ENCODE results near the gene G6PC1.
"Not testable (repeated sequence)": the region's sequence is repeated elsewhere in the genome, so short reads cannot be mapped to it uniquely, and the experiment has no call there.

Gene G6PC1

GRCh38 chr17:42904110-42904469, 3.5 kb downstream of the G6PC1 start:
- H3K27ac ChIP-seq (ENCODE audit: low read length): no peak overlapping the region
- no peaks in the 10 kb centered on the region for H3K27me3 ChIP-seq (ENCODE audit: control insufficient read depth, insufficient read depth, low read length)
- H3K4me1 ChIP-seq (ENCODE audit: control insufficient read depth, insufficient read depth, low read length): no peaks in the 10 kb centered on the region
- no peaks in the 10 kb centered on the region for H3K36me3 ChIP-seq (ENCODE audit: control insufficient read depth, insufficient read depth, low read length)
- no CpG with 5 or more reads among the region's 6 CpGs for WGBS (ENCODE audit: insufficient coverage, insufficient read length)
- H3K4me3 ChIP-seq (ENCODE audit: low read length): no peak overlapping the region
- no peaks in the 10 kb centered on the region for H3K9me3 ChIP-seq (ENCODE audit: control insufficient read depth, insufficient read depth, low read length)
- DNase-seq (ENCODE audit: low read depth, low spot score): no peak

GRCh38 chr17:42906772-42907446, 6.3 kb downstream of the G6PC1 start:
- no peak overlapping the region for H3K4me3 ChIP-seq (ENCODE audit: low read length)
- no peak overlapping the region for H3K27ac ChIP-seq (ENCODE audit: low read length)
- no peaks in the 10 kb centered on the region for H3K27me3 ChIP-seq (ENCODE audit: control insufficient read depth, insufficient read depth, low read length)
- DNase-seq (ENCODE audit: low read depth, low spot score): no peak
- H3K36me3 ChIP-seq (ENCODE audit: control insufficient read depth, insufficient read depth, low read length): no peaks in the 10 kb centered on the region
- WGBS (ENCODE audit: insufficient coverage, insufficient read length): 94% methylated on average over 2 of the region's 8 CpGs
- no peaks in the 10 kb centered on the region for H3K9me3 ChIP-seq (ENCODE audit: control insufficient read depth, insufficient read depth, low read length)
- no peaks in the 10 kb centered on the region for H3K4me1 ChIP-seq (ENCODE audit: control insufficient read depth, insufficient read depth, low read length)

GRCh38 chr17:42908872-42909700, 8.5 kb downstream of the G6PC1 start:
- Histone ChIP-seq H3K36me3 (ENCODE audit: control insufficient read depth, insufficient read depth, low read length) (no peaks in the 10 kb centered on the region), H3K27ac (ENCODE audit: low read length) (no peak overlapping the region), H3K4me1 (ENCODE audit: control insufficient read depth, insufficient read depth, low read length) (no peaks in the 10 kb centered on the region), H3K9me3 (ENCODE audit: control insufficient read depth, insufficient read depth, low read length) (no peaks in the 10 kb centered on the region), H3K27me3 (ENCODE audit: control insufficient read depth, insufficient read depth, low read length) (no peaks in the 10 kb centered on the region), H3K4me3 (ENCODE audit: low read length) (no peak overlapping the region)
- no CpG with 5 or more reads among the region's 7 CpGs for WGBS (ENCODE audit: insufficient coverage, insufficient read length)
- no peak for DNase-seq (ENCODE audit: low read depth, low spot score)

- Histone ChIP-seq H3K27me3 (ENCODE audit: control insufficient read depth, insufficient read depth, low read length) (no peaks in the 10 kb centered on the region), H3K9me3 (ENCODE audit: control insufficient read depth, insufficient read depth, low read length) (no peaks in the 10 kb centered on the region), H3K4me1 (ENCODE audit: control insufficient read depth, insufficient read depth, low read length) (no peaks in the 10 kb centered on the region), H3K27ac (ENCODE audit: low read length) (no peak overlapping the region), H3K36me3 (ENCODE audit: control insufficient read depth, insufficient read depth, low read length) (no peaks in the 10 kb centered on the region), H3K4me3 (ENCODE audit: low read length) (no peak overlapping the region)
- WGBS (ENCODE audit: insufficient coverage, insufficient read length): no CpG with 5 or more reads among the region's 2 CpGs
- no peak for DNase-seq (ENCODE audit: low read depth, low spot score)
Observed at GRCh38 chr17:42913522-42913921, 12.9 kb downstream of the G6PC1 start.

GRCh38 chr17:42913981-42914617, 13.5 kb downstream of the G6PC1 start:
- DNase-seq (ENCODE audit: low read depth, low spot score): no peak
- Histone ChIP-seq H3K4me3 (ENCODE audit: low read length) (no peak overlapping the region), H3K27ac (ENCODE audit: low read length) (no peak overlapping the region), H3K27me3 (ENCODE audit: control insufficient read depth, insufficient read depth, low read length) (no peaks in the 10 kb centered on the region), H3K4me1 (ENCODE audit: control insufficient read depth, insufficient read depth, low read length) (no peaks in the 10 kb centered on the region), H3K36me3 (ENCODE audit: control insufficient read depth, insufficient read depth, low read length) (no peaks in the 10 kb centered on the region), H3K9me3 (ENCODE audit: control insufficient read depth, insufficient read depth, low read length) (no peaks in the 10 kb centered on the region)
- no CpG with 5 or more reads among the region's 3 CpGs for WGBS (ENCODE audit: insufficient coverage, insufficient read length)

GRCh38 chr17:42915288-42915687, 14.7 kb downstream of the G6PC1 start:
- not testable (repeated sequence) for H3K4me3 ChIP-seq (ENCODE audit: low read length); H3K36me3 ChIP-seq (ENCODE audit: control insufficient read depth, insufficient read depth, low read length); H3K27ac ChIP-seq (ENCODE audit: low read length); H3K4me1 ChIP-seq (ENCODE audit: control insufficient read depth, insufficient read depth, low read length); H3K9me3 ChIP-seq (ENCODE audit: control insufficient read depth, insufficient read depth, low read length); DNase-seq (ENCODE audit: low read depth, low spot score); H3K27me3 ChIP-seq (ENCODE audit: control insufficient read depth, insufficient read depth, low read length)
- WGBS (ENCODE audit: insufficient coverage, insufficient read length): no CpG with 5 or more reads among the region's 6 CpGs

GRCh38 chr17:42916388-42917235, 16.0 kb downstream of the G6PC1 start:
- no CpG with 5 or more reads among the region's 4 CpGs for WGBS (ENCODE audit: insufficient coverage, insufficient read length)

GRCh38 chr17:42917236-42917603, 16.6 kb downstream of the G6PC1 start:
- DNase-seq (ENCODE audit: low read depth, low spot score): no peak
- no peak overlapping the region for H3K4me3 ChIP-seq (ENCODE audit: low read length)
- no CpG with 5 or more reads among the region's 8 CpGs for WGBS (ENCODE audit: insufficient coverage, insufficient read length)

More at GRCh38 chr17:42916388-42917235, 16.0 kb downstream of the G6PC1 start:
- not testable (repeated sequence) for H3K9me3 ChIP-seq (ENCODE audit: control insufficient read depth, insufficient read depth, low read length); H3K27me3 ChIP-seq (ENCODE audit: control insufficient read depth, insufficient read depth, low read length); H3K4me1 ChIP-seq (ENCODE audit: control insufficient read depth, insufficient read depth, low read length); H3K36me3 ChIP-seq (ENCODE audit: control insufficient read depth, insufficient read depth, low read length); DNase-seq (ENCODE audit: low read depth, low spot score); H3K4me3 ChIP-seq (ENCODE audit: low read length); H3K27ac ChIP-seq (ENCODE audit: low read length)

GRCh38 chr17:42918902-42919521, 18.4 kb downstream of the G6PC1 start:
- no peaks in the 10 kb centered on the region for H3K9me3 ChIP-seq (ENCODE audit: control insufficient read depth, insufficient read depth, low read length)
- H3K4me1 ChIP-seq (ENCODE audit: control insufficient read depth, insufficient read depth, low read length): no peaks in the 10 kb centered on the region
- no peaks in the 10 kb centered on the region for H3K36me3 ChIP-seq (ENCODE audit: control insufficient read depth, insufficient read depth, low read length)
- DNase-seq (ENCODE audit: low read depth, low spot score): no peak
- no peak overlapping the region for H3K27ac ChIP-seq (ENCODE audit: low read length)
- no peak overlapping the region for H3K4me3 ChIP-seq (ENCODE audit: low read length)
- WGBS (ENCODE audit: insufficient coverage, insufficient read length): no CpG with 5 or more reads among the region's 3 CpGs
- no peaks in the 10 kb centered on the region for H3K27me3 ChIP-seq (ENCODE audit: control insufficient read depth, insufficient read depth, low read length)

More at GRCh38 chr17:42917236-42917603, 16.6 kb downstream of the G6PC1 start:
- H3K36me3 ChIP-seq (ENCODE audit: control insufficient read depth, insufficient read depth, low read length): no peaks in the 10 kb centered on the region
- no peaks in the 10 kb centered on the region for H3K9me3 ChIP-seq (ENCODE audit: control insufficient read depth, insufficient read depth, low read length)
- H3K4me1 ChIP-seq (ENCODE audit: control insufficient read depth, insufficient read depth, low read length): no peaks in the 10 kb centered on the region
- no peak overlapping the region for H3K27ac ChIP-seq (ENCODE audit: low read length)
- H3K27me3 ChIP-seq (ENCODE audit: control insufficient read depth, insufficient read depth, low read length): no peaks in the 10 kb centered on the region

Measured in iPS DF 6.9 (cell line).